CD4-positive, alpha-beta T cell treated with Interleukin-1 beta for 1 hour (primary cell): ENCODE results near the gene GPR139.

ENCODE experiments used
- DNase-seq, 2 donors: peaks; one replicate each; pipeline ENCODE4 v3.0.0-alpha.2; 2020 to 2022

GPR139 gene

GRCh38 chr16:20073203-20074098 is at the start of gene GPR139:
Gene GPR139 (minus strand): TSS chr16:20073890. CDS start chr16:20073616, 274 bp downstream.
- DNase-seq: no peak

GRCh38 chr16:20122011-20122410 is 48.3 kb upstream of the GPR139 start:
- DNase-seq: no peak

DNA sequence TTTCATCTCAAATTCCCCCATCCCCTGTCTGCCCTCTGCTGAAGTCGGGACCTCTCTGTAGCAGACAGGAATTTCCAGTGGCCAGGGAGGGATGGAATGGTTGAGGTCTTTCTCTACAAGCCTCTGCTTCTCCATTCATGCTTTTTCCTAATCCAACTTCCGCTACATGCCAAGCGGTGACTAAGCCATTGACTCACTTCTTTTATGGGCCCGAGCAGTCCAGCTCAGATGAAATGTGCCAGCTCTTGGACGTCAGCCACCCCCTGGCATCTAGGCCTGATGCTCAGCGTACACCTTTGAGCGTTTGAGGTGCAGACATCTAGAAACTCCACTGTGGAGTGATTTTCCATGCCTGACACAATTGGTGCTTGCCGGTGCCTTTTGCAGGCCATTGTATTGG is 40.7 kb upstream of the GPR139 start:
- no peak for DNase-seq

- DNase-seq: no peak
Measured at GRCh38 chr16:20111143-20111542, 37.5 kb upstream of the GPR139 start.

GRCh38 chr16:20107083-20107482 is 33.4 kb upstream of the GPR139 start:
- DNase-seq: no peak

DNA sequence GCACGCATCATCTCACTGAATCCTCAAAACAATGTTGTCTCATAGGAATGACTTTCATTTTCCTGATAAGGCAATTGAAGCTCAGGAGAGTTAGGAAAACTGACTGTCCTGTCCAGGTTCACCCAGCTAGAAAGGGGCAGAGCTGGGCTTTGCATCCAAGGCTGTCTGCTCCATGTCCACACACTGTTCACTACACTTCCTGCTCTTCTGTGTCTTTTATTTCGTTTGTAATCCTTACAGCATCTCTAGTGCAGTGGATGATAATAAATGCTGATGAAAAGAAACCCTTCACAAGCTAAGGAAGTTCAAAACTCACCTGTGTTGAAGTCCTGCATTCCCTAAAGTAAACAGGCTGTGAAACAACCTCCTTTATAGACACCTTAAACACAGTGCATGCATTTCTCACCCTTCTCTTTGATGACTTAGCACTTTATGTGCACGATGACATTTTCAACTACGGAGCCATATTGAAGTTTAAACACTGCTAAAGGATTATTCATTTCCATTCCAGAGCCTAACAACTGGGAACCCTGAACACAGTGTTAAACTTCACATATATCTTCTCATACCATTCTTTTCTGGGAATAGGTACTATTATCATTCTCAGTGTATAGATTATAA is 31.0 kb upstream of the GPR139 start:
- no peak for DNase-seq

DNA sequence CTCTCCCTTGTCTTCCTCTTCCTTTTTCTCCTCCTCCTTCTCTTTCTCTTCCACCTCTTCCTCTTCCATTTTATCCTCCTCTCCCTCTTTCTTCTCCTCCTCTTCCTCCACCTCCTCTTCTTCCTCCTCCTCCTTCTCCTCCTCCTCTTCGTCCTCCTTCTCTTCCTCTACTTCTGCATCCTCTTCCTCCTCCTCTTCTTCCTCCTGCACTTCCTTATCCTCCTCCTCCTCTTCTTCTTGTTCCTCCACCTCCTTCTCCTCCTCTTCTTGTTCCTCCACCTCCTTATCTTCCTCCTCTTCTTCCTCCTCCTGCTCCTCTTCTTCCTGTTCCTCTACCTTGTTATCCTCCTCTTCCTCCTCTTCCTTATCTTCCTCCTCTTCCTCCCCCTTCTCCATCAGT is 28.8 kb upstream of the GPR139 start:
- DNase-seq: no peak

DNA sequence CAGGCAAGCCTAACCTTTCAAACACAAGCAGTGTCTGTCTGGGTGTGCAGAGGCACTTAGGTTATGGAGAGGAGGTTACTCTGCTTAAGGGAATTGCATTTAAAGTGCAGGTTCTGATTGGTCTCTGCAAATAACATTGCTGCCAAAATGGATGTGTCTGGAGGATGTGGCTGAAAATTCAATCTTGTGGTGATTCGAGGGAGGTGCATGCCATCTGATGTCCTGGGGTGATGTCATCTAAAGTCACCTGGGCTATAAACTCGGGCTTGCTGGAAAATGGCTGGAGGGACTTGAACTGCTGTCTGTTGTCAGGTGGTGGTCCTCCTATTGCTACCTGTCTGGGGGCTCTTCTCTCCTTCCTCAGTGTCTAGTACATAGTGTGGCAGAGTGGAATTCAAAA is 28.3 kb upstream of the GPR139 start:
- no peak for DNase-seq

DNA sequence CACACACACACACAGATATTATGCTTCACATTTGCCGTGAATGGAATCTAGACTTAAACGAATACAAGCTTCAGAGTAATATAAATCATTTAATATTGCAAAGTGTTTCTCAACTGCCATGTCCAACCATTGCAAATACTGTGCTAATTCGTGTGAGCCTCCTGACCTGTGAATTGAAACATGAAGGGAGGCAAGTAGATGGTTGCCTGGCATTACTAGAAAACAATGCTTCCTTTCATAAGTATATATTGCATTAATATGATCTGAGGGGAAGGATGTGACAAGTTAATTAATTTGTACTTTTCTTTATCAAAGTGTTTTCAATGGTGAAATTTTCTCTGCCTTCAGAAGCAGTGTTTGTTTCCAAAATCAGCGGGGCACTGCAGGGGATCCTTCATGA is 25.7 kb upstream of the GPR139 start:
- DNase-seq: no peak

DNA sequence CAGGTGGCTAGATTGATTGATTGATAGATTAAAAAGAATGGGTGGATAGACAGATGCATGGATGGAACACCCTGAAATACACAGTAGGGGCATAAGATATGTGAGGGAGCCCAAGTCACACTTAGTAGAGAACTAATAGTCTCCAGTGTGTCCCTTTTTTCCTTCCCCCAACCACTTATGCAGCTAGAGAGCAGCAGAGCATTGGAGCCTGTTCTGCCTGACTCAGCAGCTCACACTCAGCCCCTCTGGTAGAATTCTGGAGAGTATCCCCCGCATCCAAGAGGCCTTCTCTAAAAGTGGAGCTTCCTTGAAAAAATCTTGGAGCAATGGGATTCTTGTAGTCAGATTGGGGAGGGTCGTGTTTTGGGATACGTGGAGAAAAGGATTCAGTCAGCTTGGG is 20.5 kb upstream of the GPR139 start:
- no peak for DNase-seq

DNA sequence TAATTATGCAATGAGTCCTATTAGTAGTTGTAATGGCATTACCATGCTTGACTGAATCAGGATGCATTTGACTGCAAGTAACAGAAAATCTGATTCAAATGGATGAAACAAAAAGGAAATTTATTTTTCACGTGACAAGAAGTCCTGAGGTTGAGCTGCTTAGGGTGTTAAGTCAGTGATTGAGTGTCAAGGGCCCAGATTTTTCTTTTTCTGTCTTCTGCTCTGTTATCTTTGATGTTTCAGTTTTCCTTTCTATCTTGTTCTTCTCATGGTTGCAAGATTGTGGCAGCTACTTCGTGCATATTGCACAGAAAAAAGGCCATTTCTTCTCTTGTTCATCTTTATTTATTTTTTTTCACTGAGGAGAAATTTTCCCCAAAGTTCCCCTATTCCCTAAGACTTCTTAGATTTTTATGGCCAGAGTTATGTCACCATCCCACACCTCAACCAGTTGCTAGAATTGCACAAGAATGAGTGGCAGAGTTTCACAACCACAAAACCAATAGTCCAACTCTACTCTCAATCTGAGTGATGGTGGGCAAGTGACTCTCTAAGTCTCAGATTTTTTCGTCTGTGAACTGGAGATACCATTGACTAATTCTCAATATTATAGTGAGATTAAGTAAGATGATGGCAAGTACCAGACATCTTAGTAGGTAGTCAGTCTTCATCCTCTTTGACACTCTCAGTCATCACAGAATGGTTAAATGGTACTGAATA is 15.7 kb upstream of the GPR139 start:
- no peak for DNase-seq

DNA sequence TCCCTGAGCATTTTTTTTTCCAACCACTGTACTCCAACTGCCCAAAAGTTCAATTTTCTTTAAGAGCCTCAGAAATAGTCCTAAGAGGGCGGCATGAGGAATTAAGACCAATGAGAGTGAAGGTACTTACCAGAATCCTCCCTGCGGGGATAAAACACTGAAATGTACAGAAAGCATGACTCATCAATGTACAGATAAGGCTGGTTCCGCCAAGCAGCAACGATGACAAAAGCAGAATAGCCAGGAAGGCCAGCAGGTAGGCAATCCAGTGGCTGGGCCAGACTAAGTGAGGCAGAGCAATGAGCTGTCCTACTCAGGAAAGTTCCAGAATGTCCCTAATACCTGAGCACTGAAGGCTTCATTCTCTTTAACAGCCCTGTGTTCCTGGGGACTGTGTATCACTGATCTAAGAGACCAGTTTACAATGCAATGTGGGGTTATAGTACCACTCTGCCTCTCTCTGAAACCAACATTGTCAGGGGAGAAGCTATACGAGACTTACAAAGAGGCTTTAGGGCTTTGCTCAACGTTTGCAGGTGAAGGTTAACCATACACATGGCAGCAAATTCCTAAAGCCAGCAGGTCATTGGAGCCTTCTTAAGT is 11.0 kb upstream of the GPR139 start:
- DNase-seq: no peak

DNA sequence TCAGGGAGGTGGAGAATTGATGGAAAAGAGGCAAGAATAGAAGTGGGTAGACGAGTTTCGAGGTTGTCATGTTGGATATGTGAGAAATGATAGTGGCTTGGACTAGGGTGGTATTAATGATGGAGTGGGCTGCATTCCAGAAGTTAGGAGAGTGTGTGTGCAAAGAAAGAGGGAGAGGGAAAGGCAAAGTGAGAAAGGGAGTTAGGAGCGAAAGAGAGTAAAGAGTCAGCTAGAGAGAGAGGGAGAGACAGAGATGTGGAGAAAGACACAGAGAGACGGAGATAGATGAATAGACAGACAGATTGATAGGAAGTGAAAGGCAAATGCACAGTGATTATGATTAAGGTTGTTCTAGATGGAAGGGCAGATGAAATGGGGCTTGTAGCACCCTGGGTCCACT is 5.4 kb upstream of the GPR139 start:
- no peak for DNase-seq

- no peak for DNase-seq
Measured at GRCh38 chr16:20075243-20075642, 1.6 kb upstream of the GPR139 start.

- DNase-seq: no peak
Measured at GRCh38 chr16:20074099-20074991, 655 bp upstream of the GPR139 start.

GRCh38 chr16:20072874-20073202 is 852 bp downstream of the GPR139 start:
- no peak for DNase-seq

- no peak for DNase-seq
Measured at GRCh38 chr16:20072146-20072873, 1.4 kb downstream of the GPR139 start.

GRCh38 chr16:20064931-20065330 is 8.8 kb downstream of the GPR139 start:
- DNase-seq: no peak

- no peak for DNase-seq
Measured at GRCh38 chr16:20064520-20064919, 9.2 kb downstream of the GPR139 start.

DNA sequence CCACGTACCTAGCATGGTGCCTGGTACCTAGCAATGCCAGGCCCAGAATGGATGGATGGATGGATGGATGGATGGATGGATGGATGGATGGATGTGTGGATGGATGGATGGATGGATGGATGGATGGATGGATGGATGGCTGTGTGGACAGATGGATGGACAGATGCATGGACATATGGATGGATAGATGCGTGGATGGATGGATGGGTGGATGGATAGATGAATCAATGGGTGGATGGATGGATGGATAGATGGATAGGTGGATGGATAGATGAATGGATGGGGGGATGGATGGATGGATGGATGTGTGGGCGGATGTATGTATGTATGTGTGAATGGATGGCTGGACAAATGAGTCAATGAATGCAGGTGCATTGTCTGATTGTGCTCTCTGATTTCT is 12.6 kb downstream of the GPR139 start:
- no peak for DNase-seq

- DNase-seq: no peak
Measured at GRCh38 chr16:20056436-20056835, 17.3 kb downstream of the GPR139 start.

- no peak for DNase-seq
Measured at GRCh38 chr16:20053336-20053735, 20.4 kb downstream of the GPR139 start.
